B cell (primary cell): ENCODE measurements around the gene KIAA1217. TPM values are rescaled to one million over a fixed set of nuclear protein-coding genes. Genes with fewer than 3 reads are reported as not detected.

ENCODE experiments used
- ATAC-seq: fragments of 200-7000 bp; cut with Tn5 transposase; one replicate; pipeline ENCODE4 v1.10.0; 2021; ENCODE audit warnings: low read depth, mild to moderate bottlenecking, moderate number of reproducible peaks, moderate library complexity
- CTCF ChIA-PET: fragments of 350-600 bp; sonication (Branson Sonifier 250); formaldehyde crosslinking; loops from one replicate; lab custom pipeline; 2021; ENCODE audit warnings: antibody characterized with exemption, inconsistent platforms; lab: Charles Lee
- POLR2A ChIA-PET: fragments of 350-600 bp; sonication (Branson Sonifier 250); formaldehyde crosslinking; loops from one replicate; lab custom pipeline; 2021; ENCODE audit warnings: antibody characterized with exemption; lab: Charles Lee
- DNase-seq: peaks from one replicate; pipeline ENCODE4 v3.0.0; 2013
- H2AFZ ChIP-seq: 2 replicates; pipeline ENCODE4 v1.6.1; 2012; ENCODE audit warnings: mild to moderate bottlenecking, low read depth, low read length; ENCODE audit not compliant: insufficient read depth, poor library complexity, severe bottlenecking
- H3K27ac ChIP-seq, 2 donors: 1 replicate in 1 of 2; 2 replicates in 1 of 2; pipeline ENCODE4 v1.5.1; 2012 to 2013; ENCODE audit warnings: low read length in 2 of 2, mild to moderate bottlenecking in 2 of 2, moderate library complexity in 1 of 2
- H3K27me3 ChIP-seq, 4 experiments: fragments of 200-600 bp in 1 of 4; sonication (generic) in 1 of 4; replicated peaks in 1 of 4; 1 replicate in 2 of 4; 2 replicates in 2 of 4; pipeline versions ENCODE4 v1.6.1 to v1.7.0; 2013 to 2016; ENCODE audit warnings: low read length in 3 of 4, mild to moderate bottlenecking in 2 of 4, mixed read lengths in 1 of 4, moderate library complexity in 1 of 4; ENCODE audit not compliant: insufficient read depth in 4 of 4, control insufficient read depth in 3 of 4; ENCODE audit errors: control extremely low read depth in 1 of 4
- H3K36me3 ChIP-seq, 2 experiments: replicated peaks in 1 of 2; 1 replicate in 1 of 2; 2 replicates in 1 of 2; pipeline versions ENCODE4 v1.6.1 to v1.7.1; 2013; ENCODE audit warnings: low read length in 1 of 2; ENCODE audit not compliant: insufficient read depth in 2 of 2, control insufficient read depth in 1 of 2; ENCODE audit errors: control extremely low read depth in 1 of 2, extremely low read depth in 1 of 2
- H3K4me1 ChIP-seq, 2 donors: fragments of 200-600 bp in 1 of 2; sonication (generic) in 1 of 2; 1 replicate in 1 of 2; 2 replicates in 1 of 2; pipeline versions ENCODE4 v1.5.1 to v1.6.1; 2013 to 2017; ENCODE audit warnings: low read length in 2 of 2; ENCODE audit not compliant: control insufficient read depth in 2 of 2, insufficient read depth in 2 of 2
- H3K4me2 ChIP-seq: replicated peaks from 2 replicates; pipeline ENCODE3; 2012; ENCODE audit warnings: mild to moderate bottlenecking, low read depth, low read length; ENCODE audit not compliant: poor library complexity, severe bottlenecking
- H3K4me3 ChIP-seq, 5 experiments: fragments of 200-600 bp in 1 of 5; sonication (generic) in 1 of 5; 1 replicate in 3 of 5; 2 replicates in 2 of 5; pipeline versions ENCODE4 v1.5.1 to v1.7.0; 2011 to 2016; ENCODE audit warnings: low read length in 4 of 5, mild to moderate bottlenecking in 4 of 5, low read depth in 2 of 5, control low read depth in 1 of 5, moderate library complexity in 1 of 5; ENCODE audit not compliant: insufficient read depth in 1 of 5; ENCODE audit errors: control extremely low read depth in 1 of 5, extremely low read depth in 1 of 5
- H3K79me2 ChIP-seq: fragments of 200-600 bp; sonication (generic); one replicate; pipeline ENCODE4 v1.6.0; 2016; ENCODE audit warnings: low read length; ENCODE audit not compliant: control insufficient read depth, insufficient read depth
- H3K9ac ChIP-seq: fragments of 200-600 bp; sonication (generic); 2 replicates; pipeline ENCODE4 v1.6.1; 2017; ENCODE audit warnings: mild to moderate bottlenecking, low read length, moderate library complexity
- H3K9me3 ChIP-seq, 3 donors: one replicate each; pipeline versions ENCODE4 v1.6.1 to v1.7.1; 2013; ENCODE audit warnings: low read length in 2 of 3; ENCODE audit not compliant: control insufficient read depth in 2 of 3, insufficient read depth in 1 of 3; ENCODE audit errors: control extremely low read depth in 1 of 3
- H4K20me1 ChIP-seq: 2 replicates; pipeline ENCODE4 v1.6.0; 2012; ENCODE audit warnings: mild to moderate bottlenecking, low read length; ENCODE audit not compliant: insufficient read depth, control insufficient read depth, poor library complexity, severe bottlenecking
- H3K27ac Mint-ChIP-seq: one replicate; pipeline ENCODE4 v1.8.0; 2021; ENCODE audit warnings: mixed read lengths
- H3K27me3 Mint-ChIP-seq: one replicate; pipeline ENCODE4 v1.8.0; 2021; ENCODE audit warnings: mixed read lengths
- H3K4me1 Mint-ChIP-seq: one replicate; pipeline ENCODE4 v1.8.0; 2021; ENCODE audit warnings: mixed read lengths
- H3K4me3 Mint-ChIP-seq: one replicate; pipeline ENCODE4 v1.8.0; 2021; ENCODE audit warnings: mixed read lengths
- H3K9me3 Mint-ChIP-seq: one replicate; pipeline ENCODE4 v1.8.0; 2022; ENCODE audit warnings: mixed read lengths; ENCODE audit not compliant: insufficient read depth
- EZH2 ChIP-seq: IDR thresholded peaks from 2 replicates; pipeline ENCODE4 v1.6.1; 2012; ENCODE audit warnings: borderline replicate concordance, low read depth, mild to moderate bottlenecking, moderate library complexity, low read length; ENCODE audit not compliant: insufficient read depth, poor library complexity, severe bottlenecking
- WGBS: methylation state at CpG from one replicate; pipeline ENCODE4 v1.1.5; 2013; ENCODE audit warnings: missing lambda C conversion rate; ENCODE audit not compliant: insufficient coverage; 5-methylcytosine and 5-hydroxymethylcytosine counted together
- intact Hi-C: fragments of 100-400 bp; cut with micrococcal nuclease; formaldehyde crosslinking; loops from one replicate; pipeline ENCODE4 v1.10.0; 2022
- polyA plus RNA-seq: library from polyadenylated mRNA; depleted of rRNA; stranded (reverse); fragments of >200 nt; gene quantifications from 2 replicates; pipeline ENCODE4 v1.2.3, GENCODE V29; 2012
- total RNA-seq, 2 donors: library from RNA; stranded (reverse); fragments of 120-200 nt in 1 of 2; gene quantifications; 1 replicate in 1 of 2; 2 replicates in 1 of 2; pipeline versions ENCODE4 v1.2.3 to v1.2.4, GENCODE V29; 2013 to 2022
- TF ChIP-seq, protein P1 (sequence below): fragments of 200-600 bp; IDR thresholded peaks from one replicate; pipeline ENCODE4 v1.8.0; 2022; ENCODE audit warnings: antibody characterized with exemption, mild to moderate bottlenecking

KIAA1217 gene
- total and polyA plus RNA-seq, 2 donors (not counting 1 experiment from before 2014, with no cell fraction given): 0.67 TPM; not detected in 1

DNA sequence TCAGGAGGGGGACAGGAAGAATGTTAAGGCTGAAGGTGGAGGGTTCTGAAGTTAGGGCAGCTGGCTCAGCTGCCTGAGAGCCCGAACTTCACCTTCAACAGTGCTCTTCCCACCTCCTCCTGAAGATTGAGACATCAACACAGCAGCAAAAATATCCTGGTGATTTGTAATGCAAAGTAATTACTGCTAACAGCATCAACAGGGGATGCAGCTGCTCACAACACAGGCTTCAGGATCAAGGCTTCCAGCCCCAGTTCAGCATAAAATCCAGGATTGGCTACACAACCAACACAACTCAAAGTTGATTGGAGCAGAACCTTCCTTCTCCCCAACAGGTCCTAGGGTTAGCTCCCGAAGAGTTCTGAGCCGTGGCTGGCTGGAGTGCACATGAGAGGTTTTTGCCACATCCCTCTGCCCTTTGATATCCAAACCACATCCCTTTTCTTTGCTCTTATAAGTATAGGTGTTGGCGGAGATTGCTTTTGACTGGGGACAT, 242.4 kb downstream of the KIAA1217 start:
- no peaks in the 10 kb centered on the region for H3K9me3 Mint-ChIP-seq
- Histone ChIP-seq H4K20me1 (no peaks in the 10 kb centered on the region), H3K4me1 (no peaks in the 10 kb centered on the region), H3K9me3 (no peaks in the 10 kb centered on the region), H3K79me2 (no peaks in the 10 kb centered on the region), H3K9ac (no peak overlapping the region), H3K27me3 (peaks cover 0 to 2% (median 0%) of the 10 kb centered on the region in 4 experiments), H3K4me2 (no peak overlapping the region), H2AFZ (no peak overlapping the region), H3K36me3 (no peaks in the 10 kb centered on the region), H3K4me3 (no peak overlapping the region), H3K27ac (no peak overlapping the region)
- WGBS: no CpG with 5 or more reads among the region's 4 CpGs
- TF ChIP-seq EZH2: no peak
- TF ChIP-seq, protein P1, sequence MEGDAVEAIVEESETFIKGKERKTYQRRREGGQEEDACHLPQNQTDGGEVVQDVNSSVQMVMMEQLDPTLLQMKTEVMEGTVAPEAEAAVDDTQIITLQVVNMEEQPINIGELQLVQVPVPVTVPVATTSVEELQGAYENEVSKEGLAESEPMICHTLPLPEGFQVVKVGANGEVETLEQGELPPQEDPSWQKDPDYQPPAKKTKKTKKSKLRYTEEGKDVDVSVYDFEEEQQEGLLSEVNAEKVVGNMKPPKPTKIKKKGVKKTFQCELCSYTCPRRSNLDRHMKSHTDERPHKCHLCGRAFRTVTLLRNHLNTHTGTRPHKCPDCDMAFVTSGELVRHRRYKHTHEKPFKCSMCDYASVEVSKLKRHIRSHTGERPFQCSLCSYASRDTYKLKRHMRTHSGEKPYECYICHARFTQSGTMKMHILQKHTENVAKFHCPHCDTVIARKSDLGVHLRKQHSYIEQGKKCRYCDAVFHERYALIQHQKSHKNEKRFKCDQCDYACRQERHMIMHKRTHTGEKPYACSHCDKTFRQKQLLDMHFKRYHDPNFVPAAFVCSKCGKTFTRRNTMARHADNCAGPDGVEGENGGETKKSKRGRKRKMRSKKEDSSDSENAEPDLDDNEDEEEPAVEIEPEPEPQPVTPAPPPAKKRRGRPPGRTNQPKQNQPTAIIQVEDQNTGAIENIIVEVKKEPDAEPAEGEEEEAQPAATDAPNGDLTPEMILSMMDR: no peak
- no peak for DNase-seq
- ATAC-seq: no peak
- CTCF ChIA-PET: no interaction called here
- intact Hi-C loops: no loop called here
- POLR2A ChIA-PET: no interaction called here
- H3K4me1 Mint-ChIP-seq: no peaks in the 10 kb centered on the region
- no peak overlapping the region for H3K4me3 Mint-ChIP-seq
- peaks cover 3% of the 10 kb centered on the region for H3K27me3 Mint-ChIP-seq
- H3K27ac Mint-ChIP-seq: no peak overlapping the region

DNA sequence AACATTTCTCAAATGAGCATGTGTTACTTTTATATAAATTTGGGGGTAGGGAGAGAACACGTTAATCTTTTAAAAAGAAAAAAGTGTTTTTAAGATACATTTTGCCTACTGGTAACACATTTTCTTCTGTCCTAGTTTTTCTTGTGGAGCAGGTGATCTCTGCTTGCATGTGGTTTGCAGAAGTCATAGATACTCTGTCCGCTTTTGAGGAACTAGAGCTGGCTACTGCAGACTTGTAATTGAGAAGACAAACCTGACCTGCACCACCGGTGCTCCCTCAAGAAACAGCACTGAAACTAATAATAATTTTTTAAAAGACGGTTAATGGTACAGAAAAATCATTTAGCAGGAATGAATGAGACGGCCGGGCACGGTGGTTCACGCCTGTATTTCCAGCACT, 243.1 kb downstream of the KIAA1217 start:
- Mint-ChIP-seq H3K9me3 (no peaks in the 10 kb centered on the region), H3K27ac (no peak overlapping the region), H3K4me3 (no peak overlapping the region), H3K27me3 (peaks cover 3% of the 10 kb centered on the region), H3K4me1 (no peaks in the 10 kb centered on the region)
- Histone ChIP-seq H3K4me1 (no peaks in the 10 kb centered on the region), H3K36me3 (no peaks in the 10 kb centered on the region), H3K4me3 (no peak overlapping the region), H3K27me3 (peaks cover 0 to 3% (median 0%) of the 10 kb centered on the region in 4 experiments), H4K20me1 (no peaks in the 10 kb centered on the region), H2AFZ (no peak overlapping the region), H3K9ac (no peak overlapping the region), H3K9me3 (no peaks in the 10 kb centered on the region), H3K27ac (no peak overlapping the region), H3K4me2 (no peak overlapping the region), H3K79me2 (no peaks in the 10 kb centered on the region)
- no CpG with 5 or more reads among the region's 8 CpGs for WGBS
- ATAC-seq (no peak), DNase-seq (no peak)
- ChIA-PET CTCF (no interaction called here), POLR2A (no interaction called here)
- TF ChIP-seq, protein P1: no peak
- no peak for TF ChIP-seq EZH2
- intact Hi-C loops: no loop called here
